ENCODE data around the gene KIF7.

The KIF7 gene

GRCh38 chr15:89665449-89666181 lies 10.3 kb upstream of the KIF7 start:
- no peak for TF ChIP-seq CTCF (IDR thresholded peaks at IDR 0.05; ENCODE audit: low read depth, low read length)
- H3K4me3 ChIP-seq (ENCODE audit: low read depth, low read length): peak overlapping the region; percentile 45

- H3K4me3 ChIP-seq (ENCODE audit: low read depth, low read length): no peak overlapping the region
- TF ChIP-seq CTCF (IDR thresholded peaks at IDR 0.05; ENCODE audit: low read depth, low read length): no peak
Observed at GRCh38 chr15:89664441-89665350, 9.4 kb upstream of the KIF7 start.

GRCh38 chr15:89662893-89663626 lies 7.8 kb upstream of the KIF7 start:
- no peak for TF ChIP-seq CTCF (IDR thresholded peaks at IDR 0.05; ENCODE audit: low read depth, low read length)
- H3K4me3 ChIP-seq (ENCODE audit: low read depth, low read length): peak overlapping the region; percentile 47

GRCh38 chr15:89660556-89660955 lies 5.3 kb upstream of the KIF7 start:
- no peak overlapping the region for H3K4me3 ChIP-seq (ENCODE audit: low read depth, low read length)
- TF ChIP-seq CTCF (IDR thresholded peaks at IDR 0.05; ENCODE audit: low read depth, low read length): no peak

- no peak for TF ChIP-seq CTCF (IDR thresholded peaks at IDR 0.05; ENCODE audit: low read depth, low read length)
- H3K4me3 ChIP-seq (ENCODE audit: low read depth, low read length): no peak overlapping the region
Observed at GRCh38 chr15:89659295-89659694, 4.0 kb upstream of the KIF7 start.

GRCh38 chr15:89657686-89658200 lies 2.5 kb upstream of the KIF7 start:
- TF ChIP-seq CTCF (IDR thresholded peaks at IDR 0.05; ENCODE audit: low read depth, low read length): no peak
- H3K4me3 ChIP-seq (ENCODE audit: low read depth, low read length): no peak overlapping the region
